HG03280 (cell line): ENCODE results near the gene OR2S2.

Experiments used
- ATAC-seq: cut with Tn5 transposase; IDR thresholded peaks from one replicate; pipeline ENCODE4 v1.9.1; 2021; ENCODE audit warnings: mild to moderate bottlenecking, moderate library complexity; ENCODE audit not compliant: unreplicated experiment

Gene OR2S2

GRCh38 chr9:35910613-35911359, 47.2 kb downstream of the OR2S2 start:
- no peak for ATAC-seq

DNA sequence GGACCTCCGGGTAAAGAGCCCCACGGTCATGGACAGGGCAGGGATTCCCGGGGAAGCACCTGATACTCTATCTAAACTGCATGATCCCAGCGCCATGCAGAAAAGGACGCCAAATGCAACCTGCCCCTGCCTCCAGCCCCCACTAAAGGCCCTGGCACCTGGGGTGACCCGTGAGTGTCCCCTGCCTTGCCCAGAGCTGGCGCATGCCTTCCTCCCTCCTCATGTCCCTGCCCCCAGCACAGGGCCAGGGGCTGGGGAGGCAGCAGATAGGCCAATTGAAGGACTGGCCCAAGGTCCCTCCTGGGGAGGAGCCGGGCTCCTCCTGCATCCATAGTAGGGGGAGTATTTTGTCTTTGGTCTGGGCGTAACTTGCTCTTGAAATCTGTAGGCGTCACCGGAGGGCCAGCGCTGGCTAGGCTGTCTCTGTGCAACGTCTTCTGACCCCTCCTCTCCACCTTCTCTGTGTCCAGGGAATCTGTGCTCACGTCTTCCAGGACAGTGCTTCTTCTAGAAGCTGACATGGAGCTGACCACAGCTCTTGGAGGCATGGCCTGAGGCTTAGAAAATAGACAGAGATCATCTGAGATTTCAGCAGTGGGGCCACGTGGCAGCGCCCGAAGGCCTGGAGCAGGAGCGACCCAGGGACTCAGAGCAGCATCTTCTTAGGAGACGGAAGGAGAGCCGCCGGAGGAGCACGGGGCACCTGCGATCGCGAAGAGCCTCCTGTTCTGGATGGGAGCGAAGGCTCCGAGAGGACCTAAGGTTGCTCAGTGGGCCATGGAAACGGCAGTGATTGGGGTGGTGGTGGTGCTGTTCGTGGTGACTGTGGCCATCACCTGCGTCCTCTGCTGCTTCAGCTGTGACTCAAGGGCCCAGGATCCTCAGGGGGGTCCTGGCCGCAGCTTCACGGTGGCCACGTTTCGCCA, 48.0 kb downstream of the OR2S2 start:
- no peak for ATAC-seq

GRCh38 chr9:35909274-35909673, 48.7 kb downstream of the OR2S2 start, which contains the start of gene SPAAR:
Gene SPAAR (plus strand): TSS chr9:35909490. CDS start chr9:35910464, 974 bp downstream.
- ATAC-seq, result no peak

DNA sequence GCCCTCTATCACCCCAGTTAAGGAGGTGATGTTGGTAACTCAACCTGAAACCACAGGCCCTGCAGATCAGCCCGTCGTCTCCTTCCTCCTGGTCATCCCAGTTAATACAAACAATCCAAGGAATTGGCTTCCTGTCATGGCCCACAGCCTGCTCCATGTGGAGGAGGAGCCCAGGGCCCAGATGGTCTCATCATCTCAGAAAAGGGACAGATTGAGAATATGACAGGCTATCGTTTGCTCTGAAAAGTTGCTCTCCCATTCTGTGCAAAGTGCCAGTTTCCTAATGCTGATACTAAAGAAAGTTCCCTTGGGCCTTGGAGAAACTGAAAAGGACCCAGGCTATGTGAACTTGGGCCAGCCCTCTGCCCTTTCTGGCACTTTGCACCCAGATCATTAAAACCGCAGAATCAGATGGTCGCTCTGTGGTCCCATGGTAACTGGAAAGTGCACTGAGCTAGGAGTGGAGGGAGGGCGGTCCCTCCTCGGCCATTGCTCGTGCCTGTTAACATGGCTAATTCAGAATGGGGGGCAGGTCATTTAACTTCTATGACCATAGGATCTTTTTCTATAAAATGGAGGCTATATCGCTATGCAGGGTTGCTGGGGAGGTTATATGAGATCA, 49.3 kb downstream of the OR2S2 start:
- no peak for ATAC-seq

- no peak for ATAC-seq
Measured at GRCh38 chr9:35907711-35908503, 50.0 kb downstream of the OR2S2 start.
